ENCODE results near the gene SLC43A1.

SLC43A1 gene

GRCh38 chr11:57499413-57499982 lies 16.0 kb downstream of the SLC43A1 start:
- Histone ChIP-seq H3K27me3 (ENCODE audit: control insufficient read depth, insufficient read depth, low read length, poor library complexity, severe bottlenecking) (peaks cover 26% of the 10 kb centered on the region), H3K36me3 (ENCODE audit: control insufficient read depth, insufficient read depth, low read length) (no peaks in the 10 kb centered on the region), H3K27ac (ENCODE audit: insufficient read depth, low read depth, low read length, poor library complexity, severe bottlenecking) (no peak overlapping the region), H3K4me1 (ENCODE audit: control insufficient read depth, insufficient read depth, low read length) (peaks cover 5% of the 10 kb centered on the region), H3K9me3 (ENCODE audit: control insufficient read depth, low read length) (no peaks in the 10 kb centered on the region), H3K4me3 (ENCODE audit: insufficient read depth, low read depth, low read length) (peak overlapping the region; percentile 23)
- WGBS, 2 experiments = 7% methylated on average over 35 of the region's 35 CpGs

DNA sequence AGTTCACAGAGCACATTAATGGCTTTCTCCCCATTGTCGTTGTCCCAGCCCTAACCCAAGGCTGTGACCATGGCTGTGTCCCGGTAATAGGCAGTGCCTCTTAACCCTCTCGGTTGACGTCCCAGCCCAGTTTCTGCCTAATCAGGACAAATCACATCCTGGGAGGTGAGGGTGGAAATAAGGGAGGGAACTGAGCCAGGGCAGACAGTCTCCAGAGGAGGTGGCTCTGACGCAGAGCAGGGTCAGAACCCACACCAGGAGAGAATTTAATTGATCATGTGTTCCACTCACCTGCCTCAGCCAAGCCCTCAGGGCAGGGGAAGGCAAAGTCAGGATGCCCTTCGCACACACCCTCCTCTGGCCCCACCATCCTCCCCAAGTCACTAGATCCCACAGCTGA lies 17.0 kb downstream of the SLC43A1 start:
- Histone ChIP-seq H3K36me3 (ENCODE audit: control insufficient read depth, insufficient read depth, low read length) (no peaks in the 10 kb centered on the region), H3K4me3 (ENCODE audit: insufficient read depth, low read depth, low read length) (no peak overlapping the region), H3K9me3 (ENCODE audit: control insufficient read depth, low read length) (no peaks in the 10 kb centered on the region), H3K27me3 (ENCODE audit: control insufficient read depth, insufficient read depth, low read length, poor library complexity, severe bottlenecking) (peaks cover 26% of the 10 kb centered on the region), H3K4me1 (ENCODE audit: control insufficient read depth, insufficient read depth, low read length) (peaks cover 5% of the 10 kb centered on the region), H3K27ac (ENCODE audit: insufficient read depth, low read depth, low read length, poor library complexity, severe bottlenecking) (no peak overlapping the region)
- 91 to 92% methylated on average over 6 of the region's 6 CpGs for WGBS, 2 experiments

GRCh38 chr11:57497303-57498247 lies 17.9 kb downstream of the SLC43A1 start:
- Histone ChIP-seq H3K36me3 (ENCODE audit: control insufficient read depth, insufficient read depth, low read length) (no peaks in the 10 kb centered on the region), H3K4me1 (ENCODE audit: control insufficient read depth, insufficient read depth, low read length) (peaks cover 5% of the 10 kb centered on the region), H3K9me3 (ENCODE audit: control insufficient read depth, low read length) (no peaks in the 10 kb centered on the region), H3K4me3 (ENCODE audit: insufficient read depth, low read depth, low read length) (no peak overlapping the region), H3K27me3 (ENCODE audit: control insufficient read depth, insufficient read depth, low read length, poor library complexity, severe bottlenecking) (peaks cover 26% of the 10 kb centered on the region), H3K27ac (ENCODE audit: insufficient read depth, low read depth, low read length, poor library complexity, severe bottlenecking) (no peak overlapping the region)
- 87 to 89% methylated on average over 15 of the region's 15 CpGs for WGBS, 2 experiments

- 89 to 91% methylated on average over 9 of the region's 9 CpGs for WGBS, 2 experiments
- Histone ChIP-seq H3K27me3 (ENCODE audit: control insufficient read depth, insufficient read depth, low read length, poor library complexity, severe bottlenecking) (peaks cover 26% of the 10 kb centered on the region), H3K9me3 (ENCODE audit: control insufficient read depth, low read length) (no peaks in the 10 kb centered on the region), H3K4me1 (ENCODE audit: control insufficient read depth, insufficient read depth, low read length) (peaks cover 5% of the 10 kb centered on the region), H3K27ac (ENCODE audit: insufficient read depth, low read depth, low read length, poor library complexity, severe bottlenecking) (no peak overlapping the region), H3K36me3 (ENCODE audit: control insufficient read depth, insufficient read depth, low read length) (no peaks in the 10 kb centered on the region), H3K4me3 (ENCODE audit: insufficient read depth, low read depth, low read length) (no peak overlapping the region)
Observed at GRCh38 chr11:57496109-57496820, 19.2 kb downstream of the SLC43A1 start.

DNA sequence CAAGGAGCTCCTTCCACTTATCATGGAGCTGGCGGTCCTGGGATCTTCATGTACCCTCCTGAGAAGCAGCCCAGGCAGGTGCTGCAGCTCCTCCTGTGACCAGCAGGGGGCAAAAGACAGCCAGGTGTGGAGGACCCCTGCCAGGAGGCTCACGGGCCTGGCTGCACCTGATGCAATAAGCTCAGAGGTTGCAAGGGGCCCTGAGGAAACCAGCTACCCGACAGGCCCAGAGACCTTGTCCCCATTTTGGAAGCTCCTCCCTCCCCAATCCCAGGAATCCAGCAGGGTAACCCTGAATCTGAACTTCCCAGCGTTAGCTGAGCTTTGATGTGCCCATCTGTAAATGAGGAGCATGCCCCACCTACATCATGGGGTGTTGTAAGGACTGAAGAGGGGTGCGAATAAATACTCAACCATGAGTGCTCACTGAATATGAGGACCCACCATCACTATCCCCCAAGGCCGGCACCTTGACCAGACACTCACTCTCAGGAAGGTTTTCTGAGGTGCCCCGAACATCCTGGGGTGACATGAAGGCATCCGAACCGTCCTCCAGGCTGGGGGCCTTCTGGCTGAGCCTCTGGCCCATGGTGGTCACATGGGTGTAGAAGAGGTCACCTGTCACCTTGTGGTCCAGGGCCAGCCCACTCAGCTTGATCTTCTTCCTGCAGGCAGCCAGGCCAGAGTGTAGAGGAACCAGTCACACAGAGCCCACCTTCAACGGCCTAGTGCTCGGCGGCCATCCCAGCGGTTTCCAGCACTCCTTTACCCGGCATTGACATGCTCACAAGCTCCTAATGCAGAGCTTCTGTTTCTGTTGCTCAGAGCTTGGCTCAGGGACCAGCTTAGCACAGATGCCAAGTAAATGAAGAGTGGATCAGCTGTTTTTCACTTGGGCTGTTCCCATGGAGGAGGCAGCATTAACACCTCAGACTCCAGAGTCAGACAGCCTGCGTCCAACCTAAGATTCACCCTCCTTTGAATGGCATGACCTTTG lies 21.7 kb downstream of the SLC43A1 start:
- no peaks in the 10 kb centered on the region for H3K9me3 ChIP-seq (ENCODE audit: control insufficient read depth, low read length)
- H3K36me3 ChIP-seq (ENCODE audit: control insufficient read depth, insufficient read depth, low read length) = no peaks in the 10 kb centered on the region
- H3K27me3 ChIP-seq (ENCODE audit: control insufficient read depth, insufficient read depth, low read length, poor library complexity, severe bottlenecking) = peaks cover 9% of the 10 kb centered on the region
- no peaks in the 10 kb centered on the region for H3K4me1 ChIP-seq (ENCODE audit: control insufficient read depth, insufficient read depth, low read length)
- no peak overlapping the region for H3K27ac ChIP-seq (ENCODE audit: insufficient read depth, low read depth, low read length, poor library complexity, severe bottlenecking)
- WGBS, 2 experiments = 82 to 83% methylated on average over 15 of the region's 15 CpGs
- no peak overlapping the region for H3K4me3 ChIP-seq (ENCODE audit: insufficient read depth, low read depth, low read length)

GRCh38 chr11:57491371-57492061 lies 24.0 kb downstream of the SLC43A1 start:
- H3K27ac ChIP-seq (ENCODE audit: insufficient read depth, low read depth, low read length, poor library complexity, severe bottlenecking) = no peak overlapping the region
- H3K36me3 ChIP-seq (ENCODE audit: control insufficient read depth, insufficient read depth, low read length) = no peaks in the 10 kb centered on the region
- no peak overlapping the region for H3K4me3 ChIP-seq (ENCODE audit: insufficient read depth, low read depth, low read length)
- H3K9me3 ChIP-seq (ENCODE audit: control insufficient read depth, low read length) = no peaks in the 10 kb centered on the region
- no peaks in the 10 kb centered on the region for H3K4me1 ChIP-seq (ENCODE audit: control insufficient read depth, insufficient read depth, low read length)
- no peaks in the 10 kb centered on the region for H3K27me3 ChIP-seq (ENCODE audit: control insufficient read depth, insufficient read depth, low read length, poor library complexity, severe bottlenecking)
- 77 to 79% methylated on average over 11 of the region's 11 CpGs for WGBS, 2 experiments

DNA sequence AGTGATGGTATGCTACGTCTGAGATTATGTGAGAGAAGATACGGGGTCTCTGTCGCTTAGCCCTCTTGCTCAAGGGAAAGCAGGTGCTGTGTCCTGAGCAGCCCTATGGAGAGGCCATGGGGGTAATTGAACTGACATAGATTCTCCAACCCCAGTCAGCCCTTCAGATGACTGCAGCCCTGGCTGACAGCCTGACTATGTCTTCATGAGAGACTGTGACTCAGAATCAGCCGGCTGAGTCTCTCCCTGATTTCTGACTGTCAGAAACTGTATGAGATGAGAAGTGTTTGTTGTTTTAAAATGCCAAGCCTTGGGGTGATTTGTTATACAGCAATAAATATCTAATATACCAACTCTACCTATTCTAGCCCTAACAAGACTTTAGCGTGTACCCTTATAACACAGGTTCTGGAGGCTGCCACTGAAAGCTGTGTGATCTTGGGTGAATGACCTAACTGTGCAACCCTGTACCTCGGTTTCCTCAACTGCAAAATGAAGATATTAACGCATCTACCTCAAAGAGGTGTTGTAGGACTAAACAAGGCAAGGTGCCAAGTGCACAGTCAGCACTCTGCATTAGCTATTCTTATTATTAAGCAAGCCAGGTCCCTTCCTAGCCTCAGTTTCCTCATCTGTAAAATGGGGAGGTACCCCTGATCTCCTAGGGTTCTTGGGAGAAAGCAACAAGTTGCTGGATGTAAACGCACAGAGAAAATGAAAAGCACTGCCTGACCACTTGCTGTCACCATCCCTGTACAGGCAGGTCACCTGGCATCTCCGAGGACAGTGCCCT lies 24.9 kb downstream of the SLC43A1 start:
- H3K36me3 ChIP-seq (ENCODE audit: control insufficient read depth, insufficient read depth, low read length) = no peaks in the 10 kb centered on the region
- 93 to 95% methylated on average over 9 of the region's 9 CpGs for WGBS, 2 experiments
- H3K9me3 ChIP-seq (ENCODE audit: control insufficient read depth, low read length) = no peaks in the 10 kb centered on the region
- no peak overlapping the region for H3K27ac ChIP-seq (ENCODE audit: insufficient read depth, low read depth, low read length, poor library complexity, severe bottlenecking)
- no peak overlapping the region for H3K4me3 ChIP-seq (ENCODE audit: insufficient read depth, low read depth, low read length)
- no peaks in the 10 kb centered on the region for H3K4me1 ChIP-seq (ENCODE audit: control insufficient read depth, insufficient read depth, low read length)
- no peaks in the 10 kb centered on the region for H3K27me3 ChIP-seq (ENCODE audit: control insufficient read depth, insufficient read depth, low read length, poor library complexity, severe bottlenecking)

- Histone ChIP-seq H3K36me3 (ENCODE audit: control insufficient read depth, insufficient read depth, low read length) (no peaks in the 10 kb centered on the region), H3K4me1 (ENCODE audit: control insufficient read depth, insufficient read depth, low read length) (no peaks in the 10 kb centered on the region), H3K27ac (ENCODE audit: insufficient read depth, low read depth, low read length, poor library complexity, severe bottlenecking) (no peak overlapping the region), H3K4me3 (ENCODE audit: insufficient read depth, low read depth, low read length) (no peak overlapping the region), H3K9me3 (ENCODE audit: control insufficient read depth, low read length) (no peaks in the 10 kb centered on the region), H3K27me3 (ENCODE audit: control insufficient read depth, insufficient read depth, low read length, poor library complexity, severe bottlenecking) (peaks cover 13% of the 10 kb centered on the region)
- 90 to 92% methylated on average over 5 to 6 of the region's 6 CpGs for WGBS, 2 experiments
Observed at GRCh38 chr11:57487920-57488659, 27.4 kb downstream of the SLC43A1 start.

All from ectodermal cell (in vitro differentiated cells).